HG03558 (cell line): Measurements from ENCODE around the gene BDNF.
"Not testable (repeated sequence)": the region's sequence is repeated elsewhere in the genome, so short reads cannot be mapped to it uniquely, and the experiment has no call there.

ENCODE experiments used
- ATAC-seq: cut with Tn5 transposase; IDR thresholded peaks from one replicate; pipeline ENCODE4 v1.9.1; 2021; ENCODE audit warnings: moderate number of reproducible peaks; ENCODE audit not compliant: unreplicated experiment; ENCODE audit errors: extremely low read depth

BDNF gene

DNA sequence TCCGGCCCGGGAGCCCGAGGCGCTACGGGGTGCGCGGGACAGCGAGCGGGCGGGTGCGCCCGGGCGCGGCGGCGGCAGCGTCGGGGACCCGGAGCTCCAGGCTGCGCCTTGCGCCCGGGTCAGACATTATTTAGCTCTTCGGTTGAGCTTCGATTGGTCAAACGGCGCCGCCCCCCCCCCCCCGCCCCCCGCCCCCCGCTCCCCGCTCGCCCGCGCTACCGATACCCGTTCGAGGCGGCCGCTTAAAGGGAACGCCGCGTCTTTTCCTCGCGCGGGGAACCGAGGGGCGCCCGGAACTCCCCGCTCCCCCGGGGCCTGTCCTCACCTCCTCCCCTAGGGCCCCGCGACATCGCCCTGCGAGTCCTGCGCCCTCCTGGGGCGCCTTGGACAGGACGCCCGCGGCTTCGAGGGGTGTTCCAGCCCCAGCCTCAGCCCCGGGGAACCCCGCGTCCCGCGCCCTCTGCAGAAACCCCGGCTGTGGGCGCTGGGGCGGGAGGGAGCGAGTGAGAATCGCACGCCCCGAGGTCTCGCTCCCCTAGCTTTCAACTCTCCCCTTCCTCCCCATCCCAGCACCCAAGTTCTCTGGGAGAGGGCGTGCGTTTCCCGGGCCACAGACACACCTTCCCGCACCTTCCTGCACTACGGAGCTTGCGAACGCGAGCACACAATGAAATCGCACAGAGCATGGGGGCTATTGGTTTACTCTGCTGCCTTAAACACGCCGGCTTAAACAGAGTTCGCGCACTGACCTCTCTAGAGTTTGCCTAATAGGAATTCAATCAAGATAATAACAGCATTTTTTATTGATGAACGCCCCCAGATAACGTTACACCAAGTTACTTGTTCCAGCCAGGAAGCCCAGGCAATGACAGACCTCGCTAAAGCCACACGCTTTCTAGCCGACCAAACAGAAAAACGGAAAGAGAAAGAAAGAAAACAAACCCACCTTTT lies at the start of gene BDNF:
Gene BDNF, minus strand, starts transcription at position 105 of the 951 bp plus-strand sequence. CDS start 41,891 bp downstream, outside the sequence.
- no peak for ATAC-seq

GRCh38 chr11:27740362-27741013 lies 40.2 kb upstream of the BDNF start:
- no peak for ATAC-seq

- ATAC-seq = no peak
Measured at GRCh38 chr11:27735281-27735680, 35.0 kb upstream of the BDNF start.

DNA sequence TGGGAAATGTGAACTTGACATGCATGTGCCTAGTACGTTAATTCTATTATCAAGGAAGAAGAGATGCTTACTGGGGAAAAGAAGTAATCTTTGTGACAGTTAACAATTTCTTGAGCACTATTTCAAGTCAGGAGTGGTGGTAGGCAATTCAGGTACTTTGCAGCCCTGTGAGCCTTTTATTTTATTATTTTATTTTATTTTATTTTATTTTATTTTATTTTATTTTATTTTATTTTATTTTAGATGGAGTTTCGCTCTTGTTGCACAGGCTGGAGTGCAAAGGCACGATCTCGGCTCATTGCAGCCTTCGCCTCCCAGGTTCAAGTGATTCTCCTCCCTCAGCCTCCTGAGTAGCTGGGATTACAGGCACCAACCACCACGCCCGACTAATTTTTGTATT lies 31.5 kb upstream of the BDNF start:
- not testable (repeated sequence) for ATAC-seq

GRCh38 chr11:27726981-27727380 lies 26.7 kb upstream of the BDNF start:
- no peak for ATAC-seq

GRCh38 chr11:27723687-27724086 lies 23.4 kb upstream of the BDNF start:
- no peak for ATAC-seq

- ATAC-seq = no peak
Measured at GRCh38 chr11:27722953-27723344, 22.7 kb upstream of the BDNF start.

GRCh38 chr11:27722117-27722952 lies 22.1 kb upstream of the BDNF start:
- no peak for ATAC-seq

GRCh38 chr11:27721264-27722116 lies 21.2 kb upstream of the BDNF start:
- ATAC-seq = no peak

DNA sequence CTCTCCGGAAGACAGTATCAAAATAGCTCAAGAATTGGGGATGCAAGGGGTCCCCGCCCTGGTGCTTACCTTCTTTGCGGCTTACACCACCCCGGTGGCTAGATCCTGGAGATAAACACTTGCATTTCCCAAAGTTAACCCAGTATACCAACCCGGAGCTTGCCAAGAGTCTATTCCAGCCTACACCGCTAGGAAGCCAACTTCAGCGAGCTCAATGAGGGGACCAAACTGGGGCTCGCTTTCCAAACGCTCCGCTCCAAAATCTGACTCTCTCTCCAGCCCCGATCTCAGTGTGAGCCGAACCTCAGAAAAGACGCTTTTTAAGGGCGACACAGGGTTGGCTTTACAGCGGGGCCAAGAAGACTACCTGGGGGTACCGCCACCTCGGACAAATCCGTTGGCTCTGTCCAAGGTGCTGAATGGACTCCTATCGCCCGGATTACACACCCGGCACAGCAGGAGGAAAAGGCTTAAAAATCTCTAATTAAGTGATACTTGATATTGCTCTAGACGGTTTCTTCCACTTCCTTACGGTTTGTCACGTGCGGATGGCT lies 20.1 kb upstream of the BDNF start:
- no peak for ATAC-seq

DNA sequence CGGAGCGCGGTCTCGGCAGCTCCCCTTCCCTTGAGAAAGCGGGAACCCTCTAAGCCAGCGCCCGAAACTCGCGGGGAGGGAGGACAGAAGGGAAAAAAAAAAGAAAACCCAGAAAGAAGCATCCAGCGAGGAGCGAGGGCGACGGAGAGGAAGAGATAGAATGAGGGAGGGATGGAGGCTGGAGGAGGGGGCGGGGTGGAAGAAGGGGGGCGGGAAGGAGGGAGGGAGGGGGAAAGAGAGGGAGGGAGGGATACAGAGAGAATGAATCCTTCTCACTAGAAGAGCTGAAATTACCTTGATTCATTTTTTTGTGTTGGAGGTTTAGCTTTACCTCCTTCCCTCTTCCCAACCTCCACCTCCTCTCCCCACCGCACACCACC lies 19.3 kb upstream of the BDNF start:
- ATAC-seq = no peak

GRCh38 chr11:27718863-27719545 lies 18.7 kb upstream of the BDNF start:
- no peak for ATAC-seq

- ATAC-seq = no peak
Measured at GRCh38 chr11:27718346-27718862, 18.1 kb upstream of the BDNF start.

DNA sequence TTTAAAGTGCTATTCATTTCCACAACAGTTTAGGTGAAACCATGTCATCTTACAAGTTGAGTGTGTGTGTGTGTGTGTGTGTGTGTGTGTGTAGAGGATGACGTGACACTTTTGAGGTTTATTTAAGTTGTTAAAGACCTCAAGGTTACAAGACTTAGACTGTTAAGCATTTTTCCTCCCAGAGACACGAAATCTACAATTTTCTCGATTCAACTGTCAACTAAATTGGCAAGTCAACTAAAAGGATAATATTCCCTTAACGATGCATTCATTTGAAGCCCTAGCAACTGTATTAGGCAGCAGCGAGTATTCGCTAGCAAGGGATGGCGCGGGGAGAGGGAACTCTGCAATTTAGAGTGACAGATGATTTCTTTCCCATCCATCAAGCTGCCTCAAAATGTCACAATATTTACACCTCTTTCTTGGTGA lies 17.6 kb upstream of the BDNF start:
- ATAC-seq = no peak

- ATAC-seq = no peak
Measured at GRCh38 chr11:27717377-27717776, 17.1 kb upstream of the BDNF start.

GRCh38 chr11:27716835-27717234 lies 16.6 kb upstream of the BDNF start:
- no peak for ATAC-seq

- ATAC-seq = no peak
Measured at GRCh38 chr11:27716216-27716615, 16.0 kb upstream of the BDNF start.

DNA sequence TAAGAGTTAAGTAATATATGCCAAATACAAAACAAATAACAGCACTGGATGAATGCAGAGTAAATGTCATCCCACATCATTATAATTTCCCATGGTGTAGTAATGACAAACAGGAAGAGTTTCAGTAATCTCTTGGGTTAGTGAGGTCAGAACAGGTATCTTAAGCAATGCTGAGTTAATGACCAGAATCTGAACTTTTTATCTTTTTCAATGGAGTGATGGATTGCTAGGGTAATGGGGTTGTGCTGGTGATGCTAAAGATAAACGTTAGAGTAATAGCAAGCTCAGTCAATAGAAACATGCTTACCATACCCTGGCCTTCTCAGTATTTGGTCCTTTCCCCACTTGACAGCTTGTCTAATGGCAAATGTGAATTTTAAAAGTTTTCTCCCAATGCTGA lies 11.5 kb upstream of the BDNF start:
- ATAC-seq = no peak

DNA sequence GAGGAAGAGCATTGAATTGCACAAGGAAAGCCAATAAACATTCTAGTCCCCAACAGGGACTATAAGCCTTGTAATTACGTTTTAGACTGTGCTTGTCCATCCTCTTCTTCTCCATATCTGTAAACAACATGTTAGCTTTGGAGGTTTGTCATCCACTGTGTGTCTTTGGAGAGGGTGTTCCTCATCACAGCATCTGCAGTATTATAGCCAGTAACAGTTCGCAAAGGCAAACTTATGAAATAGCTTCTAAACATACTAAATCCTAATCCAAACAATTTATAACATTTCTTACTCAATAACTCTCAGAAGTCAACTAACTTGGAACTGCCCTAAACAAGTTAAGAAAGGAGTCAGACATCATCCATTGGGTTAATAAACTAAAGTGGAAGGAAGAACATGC lies 10.3 kb upstream of the BDNF start:
- ATAC-seq = no peak
